Heart right ventricle (tissue), 16 donors: ENCODE measurements around the gene SLC16A10. TPM values are rescaled to one million over a fixed set of nuclear protein-coding genes. Genes with fewer than 3 reads are reported as not detected.

Experiments
- ATAC-seq, 8 donors: fragments of 200-7000 bp; cut with Tn5 transposase; one replicate each; pipeline ENCODE4 v1.9.1; 2020; ENCODE audit warnings: mild to moderate bottlenecking in 8 of 8, moderate library complexity in 8 of 8, moderate number of reproducible peaks in 1 of 8
- DNase-seq, 2 donors: peaks; one replicate each; pipeline ENCODE4 v3.0.0-alpha.2; 2020
- H3K27ac ChIP-seq, 10 donors: fragments of 200-600 bp; sonication (generic) in 2 of 10; one replicate each; pipeline versions ENCODE4 v1.5.0 to v1.8.0; 2020 to 2022; ENCODE audit warnings: mild to moderate bottlenecking in 3 of 10
- H3K27me3 ChIP-seq, 7 donors: fragments of 200-600 bp; one replicate each; pipeline ENCODE4 v1.8.0; 2021 to 2022; ENCODE audit warnings: mild to moderate bottlenecking in 2 of 7
- H3K36me3 ChIP-seq, 9 donors: fragments of 200-600 bp; sonication (generic) in 1 of 9; one replicate each; pipeline versions ENCODE4 v1.5.0 to v1.8.0; 2020 to 2022; ENCODE audit warnings: mild to moderate bottlenecking in 2 of 9
- H3K4me1 ChIP-seq, 9 donors: fragments of 200-600 bp; sonication (generic) in 1 of 9; one replicate each; pipeline versions ENCODE4 v1.5.0 to v1.8.0; 2020 to 2022; ENCODE audit warnings: mild to moderate bottlenecking in 4 of 9
- H3K4me3 ChIP-seq, 10 donors: fragments of 200-600 bp; sonication (generic) in 2 of 10; one replicate each; pipeline versions ENCODE4 v1.5.0 to v1.8.0; 2020 to 2022; ENCODE audit warnings: mild to moderate bottlenecking in 7 of 10, moderate library complexity in 2 of 10
- H3K9me3 ChIP-seq, 11 donors: fragments of 200-600 bp in 10 of 11; sonication (generic) in 2 of 11; one replicate each; pipeline versions ENCODE4 v1.5.0 to v1.8.0; 2013 to 2022; ENCODE audit warnings: mild to moderate bottlenecking in 2 of 11, control low read depth in 1 of 11, moderate library complexity in 1 of 11
- CTCF ChIP-seq, 9 donors: fragments of 200-600 bp; sonication (generic) in 2 of 9; IDR thresholded peaks; one replicate each; pipeline versions ENCODE4 v1.5.0 to v1.8.0; 2021 to 2022; ENCODE audit warnings: antibody characterized with exemption in 9 of 9, mild to moderate bottlenecking in 5 of 9, moderate library complexity in 1 of 9
- WGBS, 2 donors: extraction: QIAGEN DNeasy Blood & Tissue Kit; methylation state at CpG; one replicate each; pipeline ENCODE4 v1.1.7; 2013; ENCODE audit warnings: inconsistent platforms in 1 of 2; 5-methylcytosine and 5-hydroxymethylcytosine counted together
- intact Hi-C, 10 donors: fragments of 100-400 bp; cut with DNase I; formaldehyde crosslinking; loops; one replicate each; pipeline versions ENCODE4 v1.11.1 to v1.14.2; 2022
- polyA plus RNA-seq, 2 donors: library from polyadenylated mRNA; stranded (reverse); fragments of 200-250 nt; gene quantifications; one replicate each; pipeline ENCODE4 v1.2.3, GENCODE V29; 2013
- total RNA-seq, 10 donors: library from RNA; stranded (reverse); fragmentation: NEBNext Ultra II Directional in 3 of 10; extraction: Animal tissue kit (Norgen Biotek cat#: 25700) in 3 of 10; gene quantifications; one replicate each; pipeline versions ENCODE4 v1.2.1 to v1.2.4, GENCODE V29; 2021 to 2023
- donor health status: Arrhythmogenic right ventricular cardiomyopathy.
- donor health status: ischemic (EF 13 %, LVEDD 7.1; RV severe dilation, severe dysfunction).
- donor health status: healthy with polysubstance abuse.
- donor health status: DM: no; HTN: yes; CAD: no.
- donor health status: DM: no; HTN: no; CAD: no.
- donor health status: ischemic (EF 25% LVEDD 6.9; RV normal size, moderate dysfunction).
- donor health status: ischemic (EF 25% LVEDD 5.7; RV mildly dilated, moderate dysfunction).
- donor health status: healthy.
- donor health status: DM: yes; HTN: yes; CAD: no.
- donor health status: Ischemic cardiomyopathy.
- donor health status: ischemic (EF 35%, LVEDD 5.7; RV mildly dilated, moderate dysfunction).
- donor health status: nonischemic (EF 11% LVEDD 7.7; RV severe dilation, severe dysfunction).
- donor health status: DM: yes; HTN: yes; CAD: no.
- donor health status: PGD.
- donor health status: ischemic (EF 29% LVEDD 5.4; RV normal size, mild dysfunction).
- donor health status: nonischemic (EF 23%, LVEDD 6.1; RV moderate dilation, normal function).

SLC16A10 gene
- total and polyA plus RNA-seq, 12 donors: 1.4 to 8.1 (median 5.7) TPM

GRCh38 chr6:111076024-111076695, 11.1 kb upstream of the SLC16A10 start:
- no peaks in the 10 kb centered on the region for H3K36me3 ChIP-seq
- peak in 3 of 8 donors; percentile 31 to 48 (median 45) for ATAC-seq
- H3K27me3 ChIP-seq: peaks cover 0 to 11% (median 0%) of the 10 kb centered on the region in 7 donors
- H3K9me3 ChIP-seq: no peaks in the 10 kb centered on the region
- no peak for TF ChIP-seq CTCF (IDR thresholded peaks at IDR 0.05)
- intact Hi-C loops: no loop called here
- no peak for DNase-seq
- 71 to 76% methylated on average over 5 of the region's 5 CpGs for whole genome bisulfite sequencing, 2 donors
- peaks cover 0 to 16% (median 0%) of the 10 kb centered on the region in 9 donors for H3K4me1 ChIP-seq
- H3K27ac ChIP-seq: peak overlapping the region in 1 of 10 donors; percentile 83
- H3K4me3 ChIP-seq: no peak overlapping the region

- intact Hi-C loops: loop anchor here in 1 of 10 donors (10.0 kb wide), 1 partner anchor 104 kb away; no protein-coding TSS in a partner anchor
- Histone ChIP-seq H3K27ac (no peak overlapping the region), H3K4me1 (peaks cover 0 to 10% (median 0%) of the 10 kb centered on the region in 9 donors), H3K4me3 (no peak overlapping the region), H3K36me3 (no peaks in the 10 kb centered on the region), H3K9me3 (no peaks in the 10 kb centered on the region), H3K27me3 (peaks cover 0 to 16% (median 10%) of the 10 kb centered on the region in 7 donors)
- DNase-seq: no peak
- TF ChIP-seq CTCF (IDR thresholded peaks at IDR 0.05): no peak
- no peak for ATAC-seq
- WGBS, 2 donors: 40 to 58% methylated on average over 5 of the region's 5 CpGs
Observed at GRCh38 chr6:111080698-111081097, 6.6 kb upstream of the SLC16A10 start.

GRCh38 chr6:111086685-111087084, 618 bp upstream of the SLC16A10 start:
- TF ChIP-seq CTCF (IDR thresholded peaks at IDR 0.05): no peak
- ATAC-seq (no peak), DNase-seq (no peak)
- Histone ChIP-seq H3K27ac (peak overlapping the region in 4 of 10 donors; percentile 40 to 65 (median 59)), H3K9me3 (no peaks in the 10 kb centered on the region), H3K27me3 (peaks cover 0 to 64% (median 43%) of the 10 kb centered on the region in 7 donors), H3K4me1 (peaks cover 0 to 23% (median 13%) of the 10 kb centered on the region in 9 donors), H3K36me3 (no peaks in the 10 kb centered on the region), H3K4me3 (peak overlapping the region; percentile 29 to 68 (median 62))
- WGBS, 2 donors: 23 to 25% methylated on average over 5 of the region's 5 CpGs
- intact Hi-C loops: loop anchor here in 2 of 10 donors (5.0 to 10.0 kb wide), 2 partner anchors 54 to 98 kb away; no protein-coding TSS in a partner anchor

GRCh38 chr6:111087871-111088667, 766 bp downstream of the SLC16A10 start:
- Histone ChIP-seq H3K27ac (peak overlapping the region in 7 of 10 donors; percentile 20 to 65 (median 55)), H3K4me3 (peak overlapping the region; percentile 29 to 68 (median 62)), H3K27me3 (peaks cover 0 to 65% (median 43%) of the 10 kb centered on the region in 7 donors), H3K9me3 (no peaks in the 10 kb centered on the region), H3K36me3 (no peaks in the 10 kb centered on the region), H3K4me1 (peaks cover 0 to 23% (median 13%) of the 10 kb centered on the region in 9 donors)
- intact Hi-C loops: loop anchor here in 2 of 10 donors (5.0 to 10.0 kb wide), 2 partner anchors 56 to 97 kb away; no protein-coding TSS in a partner anchor
- TF ChIP-seq CTCF (IDR thresholded peaks at IDR 0.05): no peak
- DNase-seq (peak in 1 of 2 donors; percentile 9), ATAC-seq (peak in 4 of 8 donors; percentile 4 to 49 (median 15))
- WGBS, 2 donors: 1% methylated on average over 54 of the region's 54 CpGs
